GM19328 (cell line): ENCODE results near the gene ICAM3.

Source experiments
- ATAC-seq: cut with Tn5 transposase; IDR thresholded peaks from one replicate; pipeline ENCODE4 v1.9.1; 2021; ENCODE audit warnings: mild to moderate bottlenecking, moderate library complexity; ENCODE audit not compliant: unreplicated experiment

ICAM3 gene

DNA sequence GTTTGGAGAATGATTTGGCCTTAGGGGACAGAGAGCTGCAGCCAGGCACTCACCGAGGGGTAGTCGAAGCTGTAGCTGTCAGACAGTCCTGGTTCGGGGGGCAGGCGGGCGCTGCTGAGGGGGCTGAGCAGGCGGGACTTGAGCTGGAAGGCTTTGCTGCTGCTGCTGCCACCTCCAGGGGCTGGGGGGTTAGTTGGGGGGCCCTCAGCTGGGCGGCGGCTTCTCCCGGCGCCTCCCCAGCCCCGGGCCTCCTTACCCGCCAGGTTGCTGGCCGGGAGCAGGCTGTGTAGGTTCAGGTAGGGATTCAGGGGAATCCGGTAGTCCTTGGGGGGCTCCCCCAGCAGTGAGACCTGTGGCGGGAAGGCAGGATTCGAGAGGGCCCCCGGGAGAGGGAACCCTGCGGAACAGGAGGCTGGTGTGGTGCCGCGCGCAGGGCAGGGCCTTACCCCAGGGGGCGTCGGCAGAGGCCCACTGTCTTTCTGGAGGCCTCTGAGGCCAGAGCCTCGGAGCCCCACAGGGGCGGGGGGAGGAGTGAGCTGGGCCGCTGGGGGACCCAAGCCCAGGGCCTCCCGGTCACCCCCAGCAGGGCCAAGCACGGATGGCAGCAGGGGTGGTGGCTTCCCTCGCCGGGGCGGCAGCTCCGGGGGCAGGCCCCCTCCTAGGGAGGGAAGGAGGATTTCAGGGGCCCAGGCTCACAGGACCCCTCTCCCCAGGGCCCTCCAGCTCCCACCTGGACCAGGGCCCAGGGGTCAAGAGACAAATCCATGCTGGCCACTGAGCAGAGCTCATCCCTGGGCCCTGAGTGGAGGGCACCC lies 18.6 kb downstream of the ICAM3 start:
- no peak for ATAC-seq

DNA sequence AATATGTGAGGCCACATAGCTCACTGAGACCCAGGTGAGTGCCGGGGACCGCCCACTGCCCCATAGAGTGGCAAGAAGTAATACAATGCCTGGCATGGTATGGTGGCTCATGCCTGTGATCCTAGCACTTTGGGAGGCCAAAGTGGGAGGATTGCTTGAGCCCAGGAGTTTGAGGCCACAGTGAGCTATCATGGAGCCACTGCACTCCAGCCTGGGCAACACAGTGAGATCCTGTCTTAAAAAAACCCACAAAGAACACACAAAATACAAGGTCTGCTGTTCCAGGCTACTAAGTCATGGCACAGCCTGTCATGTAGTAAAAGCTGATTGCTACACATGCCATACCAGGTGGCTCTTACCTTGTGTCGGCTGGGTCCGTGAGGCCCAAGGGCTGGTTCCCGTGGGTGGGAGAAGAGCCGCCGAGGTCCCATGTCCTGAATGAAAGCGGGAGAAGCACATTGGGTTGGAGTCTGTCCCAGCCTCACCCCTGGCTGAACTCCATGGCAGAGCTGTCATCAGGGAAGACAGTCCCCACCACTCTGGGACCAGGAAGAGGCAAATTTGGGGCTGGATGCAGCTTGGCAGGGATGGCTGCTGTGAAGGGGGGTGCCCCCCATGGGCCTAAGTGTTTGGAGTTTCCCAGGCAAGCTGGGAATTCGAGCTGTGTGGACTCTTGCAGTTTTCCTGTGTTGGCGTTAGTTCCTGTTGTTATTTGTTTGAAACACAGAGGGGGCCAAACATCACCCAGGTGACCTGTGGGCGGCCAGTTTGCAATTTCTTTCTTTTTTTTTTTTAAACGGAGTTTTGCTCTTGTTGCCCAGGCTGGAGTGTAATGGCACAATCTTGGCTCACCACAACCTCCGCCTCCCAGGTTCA lies 20.4 kb downstream of the ICAM3 start:
- no peak for ATAC-seq

DNA sequence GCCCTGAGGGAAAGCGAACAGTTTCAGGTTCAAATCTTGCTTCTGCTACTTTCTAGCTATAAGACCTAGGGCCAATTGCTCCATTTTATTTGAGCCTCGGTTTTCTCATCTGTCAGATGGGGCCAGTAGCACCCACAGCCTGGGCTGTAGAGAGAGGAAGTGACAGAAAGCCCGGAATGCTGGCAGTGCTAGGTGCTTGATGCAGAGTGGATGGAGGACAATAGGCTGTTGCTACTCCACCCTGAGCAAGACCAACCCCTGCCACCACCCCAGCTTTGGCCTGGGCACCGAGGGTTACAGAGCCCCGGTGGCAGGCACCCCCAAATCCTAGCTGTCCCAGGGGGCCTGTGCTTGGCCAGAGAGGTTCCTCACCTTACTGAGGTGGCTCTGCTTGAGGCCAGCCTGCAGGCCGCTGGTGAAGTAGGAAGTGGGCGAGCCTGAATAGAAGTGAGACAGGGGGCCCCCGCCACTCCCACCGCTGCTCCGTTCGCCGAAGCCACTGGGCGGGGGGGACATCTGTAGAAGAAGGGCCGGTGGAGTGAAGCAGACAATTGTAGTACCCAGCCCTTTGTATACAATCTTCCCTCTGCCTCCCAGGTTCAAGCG lies 21.5 kb downstream of the ICAM3 start:
- ATAC-seq: no peak

DNA sequence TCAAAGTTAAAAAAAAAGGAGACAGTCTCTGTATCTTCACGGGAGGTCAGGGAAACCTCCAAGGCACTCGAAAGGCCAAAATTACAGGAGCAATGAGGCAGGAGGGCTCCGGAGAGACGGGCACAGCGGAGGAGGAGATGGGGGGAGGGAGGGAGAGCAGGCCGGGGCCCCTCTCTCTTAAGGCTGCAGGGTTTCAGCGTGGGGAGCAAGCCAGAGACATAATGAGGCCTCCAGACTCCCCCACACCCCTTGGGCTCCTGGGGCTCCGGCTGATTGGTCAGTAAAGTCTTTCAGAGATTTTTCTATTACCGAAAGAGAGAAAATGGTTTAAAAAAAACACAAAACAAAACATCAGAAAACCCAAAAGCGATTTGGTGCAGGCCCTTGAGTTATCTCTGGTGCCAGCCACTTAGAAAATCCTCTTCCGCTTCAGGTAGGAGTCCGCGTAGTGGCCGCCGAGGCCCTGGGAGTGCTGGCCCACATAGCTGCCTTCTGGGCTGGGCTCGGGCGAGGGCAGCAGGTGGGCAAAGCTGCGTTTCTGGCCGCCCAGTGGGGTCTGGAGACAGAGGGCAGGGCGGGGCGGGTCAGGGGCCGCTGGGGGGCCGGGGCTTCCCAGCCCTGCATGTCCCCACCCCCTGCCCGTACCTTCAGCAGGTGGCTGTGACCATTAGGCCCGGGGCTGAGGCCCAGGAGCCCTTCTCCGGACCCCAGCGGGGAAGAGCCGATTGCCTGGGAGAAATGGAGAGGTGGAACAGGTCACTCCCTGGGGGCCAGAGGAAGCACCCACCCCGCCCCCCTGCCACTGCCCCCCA lies 22.2 kb downstream of the ICAM3 start:
- no peak for ATAC-seq

GRCh38 chr19:10316229-10317044 lies 23.0 kb downstream of the ICAM3 start:
- peak; percentile 14 for ATAC-seq

DNA sequence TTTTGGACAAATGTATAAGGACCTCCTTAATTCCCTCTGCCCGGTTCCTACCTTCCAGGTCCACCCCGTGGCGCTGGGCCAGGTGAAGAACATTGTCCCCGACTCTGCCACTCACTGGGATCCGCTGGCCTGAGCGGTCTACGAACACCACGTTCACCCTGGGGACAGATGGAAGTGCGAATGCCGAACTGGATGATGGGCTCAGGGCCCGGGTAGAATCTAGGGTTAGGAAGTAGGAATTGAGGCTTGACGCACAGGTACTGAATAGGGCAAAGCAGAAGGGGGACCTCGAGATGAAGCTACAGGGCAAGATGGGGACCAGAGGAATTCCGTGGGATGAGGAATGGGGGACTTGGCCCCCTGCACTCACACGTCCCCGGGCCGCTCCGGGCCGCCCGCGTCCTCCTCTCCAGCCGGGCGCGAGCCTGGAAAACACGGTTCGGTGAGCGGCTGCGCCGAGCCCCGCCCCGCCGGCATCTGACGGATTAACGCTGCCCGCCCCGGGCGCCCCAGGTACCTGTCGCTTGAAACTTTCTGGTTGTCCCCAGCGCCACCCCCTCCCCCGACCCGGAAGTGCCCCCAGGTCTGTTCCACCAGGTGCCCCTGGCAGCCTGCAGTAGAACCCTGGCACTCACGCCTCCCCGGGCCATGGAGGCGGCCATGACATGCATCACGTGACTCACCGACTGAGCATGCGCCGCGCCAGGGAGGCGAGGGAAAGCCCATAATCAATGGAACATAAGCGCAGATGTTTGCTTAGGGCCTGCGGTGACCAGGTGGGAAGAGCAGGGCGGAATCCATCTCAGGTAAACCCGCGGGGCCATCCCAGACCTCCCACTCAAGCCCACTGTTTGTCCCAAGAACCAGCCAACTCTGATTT lies 23.8 kb downstream of the ICAM3 start, which contains the start of gene FDX2:
Gene FDX2, minus strand, starts transcription at position 681 of the 880 bp plus-strand sequence. Its CDS starts 19 bp downstream, at position 662.
- ATAC-seq: peak; percentile 62

GRCh38 chr19:10309423-10309822 lies 30.0 kb downstream of the ICAM3 start, which contains the start of gene ZGLP1:
TSS of gene ZGLP1 (minus strand) at chr19:10309815.
- no peak for ATAC-seq

- ATAC-seq: no peak
Measured at GRCh38 chr19:10306327-10306726, 33.1 kb downstream of the ICAM3 start.

GRCh38 chr19:10305139-10305806 lies 34.2 kb downstream of the ICAM3 start:
- no peak for ATAC-seq

DNA sequence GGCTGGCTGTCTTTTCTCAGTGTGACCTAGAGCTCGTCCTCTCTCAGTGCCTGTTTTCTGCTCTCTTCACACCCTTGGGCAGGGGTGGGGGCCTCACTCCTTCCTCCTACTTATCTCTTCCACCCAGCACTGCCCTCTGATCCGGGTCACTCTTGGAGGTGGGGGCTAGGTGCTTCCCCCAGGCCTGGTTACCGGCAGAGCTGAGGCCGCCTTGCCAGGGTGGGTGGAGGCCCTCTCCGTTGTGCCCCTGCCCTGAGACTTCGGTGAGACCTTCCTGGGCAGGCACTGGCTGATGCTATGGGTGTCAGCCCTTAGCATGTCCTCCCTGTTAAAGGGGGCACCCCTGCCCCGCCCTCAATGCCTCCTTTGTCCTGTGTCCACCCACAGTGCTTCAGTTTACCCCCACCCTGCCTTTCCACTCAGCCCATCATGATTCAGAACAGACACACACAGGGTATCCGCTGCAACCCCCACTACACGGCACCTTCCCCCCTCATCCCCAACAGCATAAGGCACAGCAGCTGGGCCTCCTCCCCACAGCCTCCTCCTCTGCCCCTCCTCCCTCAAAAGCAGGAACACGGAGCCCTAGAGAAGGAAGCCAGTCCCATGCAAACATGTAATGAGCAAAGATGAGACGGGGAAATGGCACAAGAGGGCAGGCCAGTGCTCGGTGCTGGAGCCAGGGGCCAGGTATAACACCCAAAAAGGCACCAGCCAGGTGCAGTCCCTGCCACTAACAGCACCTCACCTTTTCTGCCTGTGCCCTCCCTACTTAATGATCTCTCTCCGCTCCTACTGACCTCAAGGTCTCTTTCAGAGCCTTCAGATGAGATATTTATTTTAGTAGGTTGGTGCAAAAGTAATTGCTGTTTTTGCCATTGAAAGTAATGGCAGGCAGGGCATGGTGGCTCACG lies 39.6 kb downstream of the ICAM3 start:
- no peak for ATAC-seq

DNA sequence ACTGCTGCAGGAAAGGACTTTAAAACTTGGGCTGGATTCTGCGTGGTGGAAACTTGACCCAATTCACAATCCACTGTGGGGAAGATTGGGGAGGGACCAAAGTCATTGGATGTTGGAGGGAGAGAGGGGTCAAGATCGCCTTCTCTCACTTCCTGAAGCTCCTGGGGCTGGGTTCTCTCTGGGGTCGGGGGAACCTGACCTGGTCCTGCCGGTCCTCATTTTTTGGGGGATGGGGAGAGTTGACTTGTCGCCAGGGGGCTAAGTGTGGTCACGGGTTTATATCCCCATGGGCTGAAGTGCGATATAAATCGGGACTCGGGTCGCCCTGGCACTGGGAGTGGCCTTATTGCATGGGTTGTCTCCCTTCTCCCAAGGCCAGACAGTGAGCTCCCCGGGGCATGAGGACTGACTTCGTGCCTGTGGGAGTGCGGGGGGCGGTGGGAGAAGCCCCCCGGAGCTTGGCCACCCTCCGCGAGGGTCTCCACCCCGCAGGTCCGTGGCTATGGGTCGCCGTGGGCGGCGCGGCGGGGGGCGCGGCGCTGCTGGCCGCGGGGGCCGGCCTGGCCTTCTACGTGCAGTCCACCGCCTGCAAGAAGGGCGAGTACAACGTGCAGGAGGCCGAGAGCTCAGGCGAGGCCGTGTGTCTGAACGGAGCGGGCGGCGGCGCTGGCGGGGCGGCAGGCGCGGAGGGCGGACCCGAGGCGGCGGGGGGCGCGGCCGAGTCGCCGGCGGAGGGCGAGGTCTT lies 43.4 kb downstream of the ICAM3 start:
- no peak for ATAC-seq

DNA sequence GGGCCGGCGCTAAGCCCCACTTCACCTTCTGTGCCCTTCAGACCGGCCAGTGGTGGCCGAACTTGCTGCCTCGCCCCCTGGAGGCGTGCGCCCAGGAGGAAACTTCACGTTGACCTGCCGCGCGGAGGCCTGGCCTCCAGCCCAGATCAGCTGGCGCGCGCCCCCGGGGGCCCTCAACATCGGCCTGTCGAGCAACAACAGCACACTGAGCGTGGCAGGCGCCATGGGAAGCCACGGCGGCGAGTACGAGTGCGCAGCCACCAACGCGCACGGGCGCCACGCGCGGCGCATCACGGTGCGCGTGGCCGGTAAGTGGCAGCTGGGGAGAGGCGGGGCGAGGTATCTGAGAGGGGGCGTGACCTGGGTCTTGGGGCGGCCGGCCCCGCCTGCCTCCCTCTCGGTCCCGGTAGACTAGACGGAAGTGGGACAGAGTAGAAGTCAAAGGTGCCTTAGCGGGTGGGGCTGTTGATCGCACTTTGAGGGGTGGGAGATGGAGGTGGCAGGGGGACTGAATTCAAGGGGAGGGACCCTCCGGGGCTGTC lies 44.0 kb downstream of the ICAM3 start:
- no peak for ATAC-seq

DNA sequence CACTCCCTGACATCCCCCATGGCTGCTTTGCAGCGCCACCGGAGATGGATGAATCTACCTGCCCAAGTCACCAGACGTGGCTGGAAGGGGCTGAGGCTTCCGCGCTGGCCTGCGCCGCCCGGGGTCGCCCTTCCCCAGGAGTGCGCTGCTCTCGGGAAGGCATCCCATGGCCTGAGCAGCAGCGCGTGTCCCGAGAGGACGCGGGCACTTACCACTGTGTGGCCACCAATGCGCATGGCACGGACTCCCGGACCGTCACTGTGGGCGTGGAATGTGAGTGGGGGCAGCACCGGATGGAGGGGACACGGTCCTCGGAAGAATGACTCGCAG lies 45.1 kb downstream of the ICAM3 start:
- ATAC-seq: no peak

- no peak for ATAC-seq
Measured at GRCh38 chr19:10293637-10294367, 45.6 kb downstream of the ICAM3 start.

DNA sequence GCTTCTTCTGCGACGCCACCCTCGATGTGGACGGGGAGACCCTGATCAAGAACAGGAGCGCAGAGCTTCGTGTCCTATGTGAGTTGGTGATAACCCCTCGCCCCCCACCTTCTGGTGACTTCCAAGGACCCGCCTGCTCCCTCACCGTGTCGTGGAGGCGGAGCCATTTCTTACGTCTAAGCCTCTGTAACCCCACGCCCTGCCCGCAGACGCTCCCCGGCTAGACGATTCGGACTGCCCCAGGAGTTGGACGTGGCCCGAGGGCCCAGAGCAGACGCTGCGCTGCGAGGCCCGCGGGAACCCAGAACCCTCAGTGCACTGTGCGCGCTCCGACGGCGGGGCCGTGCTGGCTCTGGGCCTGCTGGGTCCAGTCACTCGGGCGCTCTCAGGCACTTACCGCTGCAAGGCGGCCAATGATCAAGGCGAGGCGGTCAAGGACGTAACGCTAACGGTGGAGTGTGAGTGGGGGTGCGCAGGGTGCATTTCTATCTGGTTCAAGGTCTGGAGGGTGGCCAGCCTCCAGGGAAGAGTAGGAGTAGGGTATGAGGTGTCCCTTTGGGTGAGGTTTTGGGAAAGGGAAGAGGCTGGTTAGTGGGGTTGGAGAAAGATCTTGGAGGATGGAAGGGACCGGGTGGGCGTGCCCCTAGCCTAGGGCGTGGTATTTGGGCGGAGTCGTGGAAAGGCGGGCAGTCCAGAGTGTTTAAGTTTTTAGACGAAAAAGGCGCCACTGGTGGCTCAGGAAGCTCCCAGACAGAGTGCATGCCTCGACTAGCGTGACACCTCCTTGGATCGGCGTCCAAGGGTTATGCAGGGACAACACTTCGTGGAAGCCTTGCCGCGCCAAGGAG lies 46.4 kb downstream of the ICAM3 start:
- no peak for ATAC-seq
